Measurements from ENCODE around the gene ZEB2. TPM values are rescaled to one million over a fixed set of nuclear protein-coding genes. Genes with fewer than 3 reads are reported as not detected.
A peak's percentile ranks its signal among the peaks of the same experiment; 100 is the strongest.

The ZEB2 gene
- total RNA-seq, 3 donors from 2014 or later: 53.7 to 225 (median 83.2) TPM

- Histone ChIP-seq H3K9me3 (no peaks in the 10 kb centered on the region), H3K27me3 (no peaks in the 10 kb centered on the region), H3K36me3 (no peaks in the 10 kb centered on the region), H3K4me1 (no peaks in the 10 kb centered on the region), H3K27ac (peak overlapping the region; percentile 12 to 16), H3K4me3 (no peak overlapping the region)
- no peak for DNase-seq (ENCODE audit: low spot score in 2 of 2)
- TF ChIP-seq POLR2A (IDR thresholded peaks at IDR 0.05) (no peak), CTCF (IDR thresholded peaks at IDR 0.05) (no peak), POLR2AphosphoS5 (IDR thresholded peaks at IDR 0.05) (peak in 2 of 3 donors; percentile 21 to 65)
- intact Hi-C loops (cut with DNase I; ENCODE audit: low total_unique reads): no loop called here
Measured at GRCh38 chr2:144357623-144358373, 162.1 kb downstream of the ZEB2 start.

DNA sequence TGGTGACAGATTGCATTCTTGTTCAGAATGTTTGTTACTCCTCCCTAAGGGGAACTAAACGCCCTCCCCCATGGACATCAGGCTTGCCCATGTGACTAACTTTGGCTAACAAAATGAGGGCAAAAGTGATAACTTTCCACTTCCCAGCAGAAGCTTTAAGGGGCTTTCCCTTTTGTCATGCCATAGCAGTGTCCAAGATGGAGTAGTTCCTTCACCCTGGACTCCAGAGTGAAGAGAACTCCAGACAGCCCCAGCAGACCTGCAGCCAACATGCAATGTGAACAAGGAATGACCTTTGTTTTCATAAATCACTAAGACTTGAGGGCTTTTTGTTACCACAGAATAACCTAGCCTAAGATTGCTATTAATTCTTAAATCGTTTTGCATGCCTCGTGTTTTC, 163.5 kb downstream of the ZEB2 start:
- H3K4me1 ChIP-seq: no peaks in the 10 kb centered on the region
- no peaks in the 10 kb centered on the region for H3K27me3 ChIP-seq
- peak overlapping the region in 1 of 2 donors; percentile 22 for H3K27ac ChIP-seq
- no peaks in the 10 kb centered on the region for H3K9me3 ChIP-seq
- H3K4me3 ChIP-seq: no peak overlapping the region
- DNase-seq (ENCODE audit: low spot score in 2 of 2): no peak
- intact Hi-C loops (cut with DNase I; ENCODE audit: low total_unique reads): no loop called here
- H3K36me3 ChIP-seq: no peaks in the 10 kb centered on the region
- TF ChIP-seq CTCF (IDR thresholded peaks at IDR 0.05) (no peak), POLR2A (IDR thresholded peaks at IDR 0.05) (no peak), POLR2AphosphoS5 (IDR thresholded peaks at IDR 0.05) (no peak)

GRCh38 chr2:144354953-144355352, 165.0 kb downstream of the ZEB2 start:
- intact Hi-C loops (cut with DNase I; ENCODE audit: low total_unique reads): no loop called here
- TF ChIP-seq POLR2A (IDR thresholded peaks at IDR 0.05) (no peak), CTCF (IDR thresholded peaks at IDR 0.05) (no peak), POLR2AphosphoS5 (IDR thresholded peaks at IDR 0.05) (no peak)

GRCh38 chr2:144351687-144352086, 168.2 kb downstream of the ZEB2 start:
- intact Hi-C loops (cut with DNase I; ENCODE audit: low total_unique reads): no loop called here
- no peaks in the 10 kb centered on the region for H3K27me3 ChIP-seq
- H3K4me1 ChIP-seq: no peaks in the 10 kb centered on the region
- H3K36me3 ChIP-seq: no peaks in the 10 kb centered on the region
- no peak for DNase-seq (ENCODE audit: low spot score in 2 of 2)
- H3K4me3 ChIP-seq: no peak overlapping the region
- no peak for TF ChIP-seq CTCF (IDR thresholded peaks at IDR 0.05)
- no peak for TF ChIP-seq POLR2AphosphoS5 (IDR thresholded peaks at IDR 0.05)
- TF ChIP-seq POLR2A (IDR thresholded peaks at IDR 0.05): no peak
- H3K27ac ChIP-seq: no peak overlapping the region
- no peaks in the 10 kb centered on the region for H3K9me3 ChIP-seq

More at GRCh38 chr2:144354953-144355352, 165.0 kb downstream of the ZEB2 start:
- Histone ChIP-seq H3K27ac (no peak overlapping the region), H3K9me3 (no peaks in the 10 kb centered on the region), H3K4me1 (no peaks in the 10 kb centered on the region), H3K27me3 (no peaks in the 10 kb centered on the region), H3K36me3 (no peaks in the 10 kb centered on the region), H3K4me3 (no peak overlapping the region)
- DNase-seq (ENCODE audit: low spot score in 2 of 2): no peak

DNA sequence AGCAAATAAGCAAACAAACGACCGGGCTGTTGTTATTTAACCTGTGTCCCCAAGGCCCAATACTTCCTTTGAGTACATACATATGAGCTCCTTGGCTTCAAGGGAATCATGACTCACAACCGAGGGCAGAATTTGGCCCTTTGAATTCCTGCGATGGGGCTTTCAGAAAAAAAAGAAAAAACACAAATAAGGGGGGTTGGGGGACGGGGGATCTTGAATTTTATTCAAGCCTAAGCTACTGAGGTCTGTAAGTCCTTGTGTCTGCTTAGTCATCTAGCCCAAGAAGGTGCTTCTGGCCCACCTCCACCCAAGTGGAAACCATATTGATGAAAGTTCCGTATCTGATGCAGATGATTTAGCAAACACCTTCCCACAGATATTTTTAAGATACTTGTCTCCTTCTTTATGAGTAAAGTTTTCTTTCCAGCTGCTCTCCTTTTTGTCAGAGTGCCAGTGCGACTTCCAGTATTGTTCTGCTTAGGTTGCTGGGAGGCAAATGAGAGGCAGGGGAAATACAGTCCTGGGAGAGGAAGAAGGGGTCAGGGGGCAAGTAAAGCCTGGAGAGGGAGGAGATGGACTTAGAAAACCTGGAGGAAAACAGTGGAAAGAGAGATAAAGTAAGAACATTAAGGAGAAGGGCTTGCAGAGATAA, 169.6 kb downstream of the ZEB2 start:
- Histone ChIP-seq H3K4me3 (no peak overlapping the region), H3K9me3 (no peaks in the 10 kb centered on the region), H3K27ac (peak overlapping the region in 1 of 2 donors; percentile 26), H3K36me3 (no peaks in the 10 kb centered on the region), H3K27me3 (no peaks in the 10 kb centered on the region), H3K4me1 (no peaks in the 10 kb centered on the region)
- intact Hi-C loops (cut with DNase I; ENCODE audit: low total_unique reads): no loop called here
- no peak for DNase-seq (ENCODE audit: low spot score in 2 of 2)
- TF ChIP-seq CTCF (IDR thresholded peaks at IDR 0.05): no peak
- TF ChIP-seq POLR2AphosphoS5 (IDR thresholded peaks at IDR 0.05): no peak
- no peak for TF ChIP-seq POLR2A (IDR thresholded peaks at IDR 0.05)

All from breast epithelium (tissue), 4 donors.